Omental fat pad (tissue), 4 donors: Measurements from ENCODE around the gene PRDM11. TPM values are rescaled to one million over a fixed set of nuclear protein-coding genes. Genes with fewer than 3 reads are reported as not detected.

Experiments used
- ATAC-seq: fragments of 150-250 bp; one replicate; pipeline ENCODE4 v1.9.1; 2016; ENCODE audit warnings: mild to moderate bottlenecking, moderate library complexity; ENCODE audit not compliant: low FRiP score
- DNase-seq: peaks from one replicate; pipeline ENCODE4 v3.0.0-alpha.2; 2019; ENCODE audit warnings: low spot score
- CTCF ChIP-seq, 3 donors: fragments of 450-650 bp; IDR thresholded peaks; one replicate each; pipeline ENCODE4 v1.5.1; 2016 to 2017; ENCODE audit warnings: antibody characterized with exemption in 3 of 3, mild to moderate bottlenecking in 3 of 3, moderate library complexity in 2 of 3
- total RNA-seq, 4 donors: library from RNA; depleted of rRNA; stranded (reverse); fragments of >200 nt; gene quantifications; one replicate each; pipeline ENCODE4 v1.1.0, GENCODE V29; 2016

PRDM11 gene
- total RNA-seq, 4 donors from 2014 or later, result 7.0 to 15.6 (median 10.7) TPM

GRCh38 chr11:45147017-45147728 is 734 bp downstream of the PRDM11 start:
- TF ChIP-seq CTCF (IDR thresholded peaks at IDR 0.05), result no peak
- ATAC-seq, result peak; percentile 96
- DNase-seq, result peak; percentile 83

- DNase-seq (no peak), ATAC-seq (no peak)
- no peak for TF ChIP-seq CTCF (IDR thresholded peaks at IDR 0.05)
These were observed 1.6 kb downstream of the PRDM11 start for GRCh38 chr11:45147891-45148675.

- DNase-seq, result no peak
- TF ChIP-seq CTCF (IDR thresholded peaks at IDR 0.05), result no peak
- no peak for ATAC-seq
These were observed 3.1 kb downstream of the PRDM11 start for GRCh38 chr11:45149483-45150056.

GRCh38 chr11:45150301-45150700 is 3.9 kb downstream of the PRDM11 start:
- DNase-seq (no peak), ATAC-seq (no peak)
- TF ChIP-seq CTCF (IDR thresholded peaks at IDR 0.05), result no peak

- ATAC-seq, result no peak
- no peak for TF ChIP-seq CTCF (IDR thresholded peaks at IDR 0.05)
- DNase-seq, result no peak
These were observed 4.5 kb downstream of the PRDM11 start for GRCh38 chr11:45150943-45151342.

- ATAC-seq, result no peak
- TF ChIP-seq CTCF (IDR thresholded peaks at IDR 0.05), result no peak
- DNase-seq, result no peak
These were observed 5.0 kb downstream of the PRDM11 start for GRCh38 chr11:45151362-45151982.
